Glutamatergic neuron (in vitro differentiated cells): Measurements from ENCODE around the gene NTHL1. TPM values are rescaled to one million over a fixed set of nuclear protein-coding genes. Genes with fewer than 3 reads are reported as not detected.

ENCODE experiments used
- DNase-seq: peaks from one replicate; pipeline ENCODE4 v3.0.0; 2022
- H3K27ac Mint-ChIP-seq: one replicate; pipeline ENCODE4 v1.8.0; 2020; ENCODE audit warnings: mild to moderate bottlenecking, mixed read lengths, inconsistent platforms; ENCODE audit not compliant: unreplicated experiment
- H3K27me3 Mint-ChIP-seq: one replicate; pipeline ENCODE4 v1.8.0; 2020; ENCODE audit warnings: mild to moderate bottlenecking, moderate library complexity, mixed read lengths, inconsistent platforms; ENCODE audit not compliant: unreplicated experiment
- H3K36me3 Mint-ChIP-seq: one replicate; pipeline ENCODE4 v1.8.0; 2020; ENCODE audit warnings: mild to moderate bottlenecking, mixed read lengths, inconsistent platforms; ENCODE audit not compliant: unreplicated experiment
- H3K4me1 Mint-ChIP-seq: one replicate; pipeline ENCODE4 v1.8.0; 2020; ENCODE audit warnings: mild to moderate bottlenecking, low read depth, mixed read lengths, inconsistent platforms; ENCODE audit not compliant: unreplicated experiment
- H3K4me3 Mint-ChIP-seq: one replicate; pipeline ENCODE4 v1.8.0; 2020; ENCODE audit warnings: mild to moderate bottlenecking, mixed read lengths, inconsistent platforms; ENCODE audit not compliant: unreplicated experiment
- H3K9me3 Mint-ChIP-seq: one replicate; pipeline ENCODE4 v1.8.0; 2020; ENCODE audit warnings: mild to moderate bottlenecking, moderate library complexity, mixed read lengths, inconsistent platforms; ENCODE audit not compliant: unreplicated experiment
- total RNA-seq: library from RNA; stranded (reverse); fragmentation: NEBNext Ultra II Directional; extraction: Animal tissue kit (Norgen Biotek cat#: 25700); gene quantifications from one replicate; pipeline ENCODE4 v1.2.1, GENCODE V29; 2021; ENCODE audit not compliant: unreplicated experiment
- TF ChIP-seq, protein P1 (sequence below): fragments of 200-600 bp; sonication (generic); IDR thresholded peaks from one replicate; pipeline ENCODE4 v1.5.0; 2021; ENCODE audit not compliant: partially characterized antibody, unreplicated experiment

NTHL1 gene
- total RNA-seq, 1 donor from 2014 or later, result 194 TPM

GRCh38 chr16:2087748-2088631 lies 40.4 kb upstream of the NTHL1 start:
- Mint-ChIP-seq H3K4me3 (no peak overlapping the region), H3K4me1 (peaks cover 9% of the 10 kb centered on the region), H3K9me3 (peaks cover 14% of the 10 kb centered on the region), H3K36me3 (no peaks in the 10 kb centered on the region), H3K27ac (no peak overlapping the region), H3K27me3 (peaks cover 19% of the 10 kb centered on the region)
- TF ChIP-seq, protein P1, sequence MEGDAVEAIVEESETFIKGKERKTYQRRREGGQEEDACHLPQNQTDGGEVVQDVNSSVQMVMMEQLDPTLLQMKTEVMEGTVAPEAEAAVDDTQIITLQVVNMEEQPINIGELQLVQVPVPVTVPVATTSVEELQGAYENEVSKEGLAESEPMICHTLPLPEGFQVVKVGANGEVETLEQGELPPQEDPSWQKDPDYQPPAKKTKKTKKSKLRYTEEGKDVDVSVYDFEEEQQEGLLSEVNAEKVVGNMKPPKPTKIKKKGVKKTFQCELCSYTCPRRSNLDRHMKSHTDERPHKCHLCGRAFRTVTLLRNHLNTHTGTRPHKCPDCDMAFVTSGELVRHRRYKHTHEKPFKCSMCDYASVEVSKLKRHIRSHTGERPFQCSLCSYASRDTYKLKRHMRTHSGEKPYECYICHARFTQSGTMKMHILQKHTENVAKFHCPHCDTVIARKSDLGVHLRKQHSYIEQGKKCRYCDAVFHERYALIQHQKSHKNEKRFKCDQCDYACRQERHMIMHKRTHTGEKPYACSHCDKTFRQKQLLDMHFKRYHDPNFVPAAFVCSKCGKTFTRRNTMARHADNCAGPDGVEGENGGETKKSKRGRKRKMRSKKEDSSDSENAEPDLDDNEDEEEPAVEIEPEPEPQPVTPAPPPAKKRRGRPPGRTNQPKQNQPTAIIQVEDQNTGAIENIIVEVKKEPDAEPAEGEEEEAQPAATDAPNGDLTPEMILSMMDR, result no peak
- DNase-seq, result no peak

DNA sequence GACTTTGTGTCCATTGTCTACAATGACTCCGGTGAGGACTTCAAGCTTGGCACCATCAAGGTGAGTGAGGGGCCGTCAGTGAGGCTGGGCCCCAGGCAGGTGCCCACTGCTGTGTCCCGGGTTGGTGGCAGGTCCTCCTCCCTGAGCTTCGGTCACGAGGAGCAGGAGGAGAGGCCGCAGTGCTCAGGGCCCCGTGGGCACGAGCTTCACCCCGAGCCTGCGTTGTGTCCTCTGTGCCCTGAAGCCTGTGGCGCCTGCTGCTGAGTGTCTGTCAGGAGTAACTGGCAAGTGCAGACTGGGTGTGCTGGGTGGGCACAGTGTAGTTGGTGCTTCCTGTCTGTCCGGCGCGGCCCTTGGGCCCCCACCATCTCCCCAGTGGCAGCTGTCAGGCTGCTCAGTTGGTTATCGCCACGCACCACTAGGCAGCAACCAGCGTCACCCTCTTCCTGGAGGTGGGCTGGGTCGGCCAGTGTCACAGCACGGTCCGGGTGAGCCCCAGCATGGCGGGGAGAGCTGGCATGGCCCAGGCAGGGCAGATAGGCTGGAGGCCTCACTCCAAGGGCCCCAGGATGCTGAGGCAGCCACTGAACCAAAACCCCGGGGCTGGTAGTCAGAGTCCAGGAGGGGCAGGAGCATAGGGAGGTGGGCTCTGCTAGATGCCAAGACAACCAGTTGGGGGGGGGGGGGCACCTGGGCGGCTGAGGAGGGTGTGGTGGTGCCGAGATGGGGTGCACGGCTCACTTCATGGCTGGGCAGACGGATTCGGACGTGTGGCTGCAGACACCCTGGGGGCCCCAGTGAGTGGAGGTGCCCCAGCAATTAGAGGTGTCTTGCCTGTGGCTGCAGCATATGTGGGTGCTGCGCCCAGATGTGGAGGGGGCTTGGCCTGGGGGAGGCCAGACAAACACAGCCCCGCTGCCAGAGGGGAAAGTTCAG lies 39.4 kb upstream of the NTHL1 start:
- Mint-ChIP-seq H3K27me3 (peaks cover 18% of the 10 kb centered on the region), H3K9me3 (peaks cover 14% of the 10 kb centered on the region), H3K4me3 (no peak overlapping the region), H3K4me1 (peaks cover 9% of the 10 kb centered on the region), H3K27ac (no peak overlapping the region), H3K36me3 (no peaks in the 10 kb centered on the region)
- DNase-seq, result no peak
- TF ChIP-seq, protein P1, result no peak

DNA sequence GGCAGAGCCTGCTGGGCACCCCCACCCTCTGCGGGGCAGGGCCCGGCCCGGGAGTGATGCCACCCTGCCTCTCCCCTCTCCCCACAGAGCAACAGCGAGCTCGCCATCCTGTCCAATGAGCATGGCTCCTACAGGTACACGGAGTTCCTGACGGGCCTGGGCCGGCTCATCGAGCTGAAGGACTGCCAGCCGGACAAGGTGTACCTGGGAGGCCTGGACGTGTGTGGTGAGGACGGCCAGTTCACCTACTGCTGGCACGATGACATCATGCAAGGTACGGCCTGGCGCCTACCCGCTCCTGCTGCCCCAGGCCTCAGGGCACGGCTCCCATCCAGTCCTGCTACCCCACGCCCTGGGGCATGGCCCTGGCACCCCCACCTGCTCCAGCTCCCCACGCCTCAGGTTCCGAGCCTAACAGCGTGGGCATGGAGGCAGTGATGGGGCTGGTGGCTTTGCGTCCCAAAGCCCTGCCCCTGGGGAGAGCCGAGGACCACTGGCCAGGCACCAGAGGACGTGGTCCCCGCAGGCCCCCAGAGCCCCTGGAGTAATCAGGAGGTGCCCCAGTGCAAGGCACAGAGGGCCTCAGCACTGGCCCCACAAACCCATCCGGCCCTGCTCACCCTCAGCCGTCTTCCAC lies 38.6 kb upstream of the NTHL1 start:
- no peak overlapping the region for H3K4me3 Mint-ChIP-seq
- no peak for DNase-seq
- H3K36me3 Mint-ChIP-seq, result no peaks in the 10 kb centered on the region
- TF ChIP-seq, protein P1, result no peak
- peaks cover 15% of the 10 kb centered on the region for H3K27me3 Mint-ChIP-seq
- H3K9me3 Mint-ChIP-seq, result peaks cover 14% of the 10 kb centered on the region
- no peak overlapping the region for H3K27ac Mint-ChIP-seq
- peaks cover 9% of the 10 kb centered on the region for H3K4me1 Mint-ChIP-seq

DNA sequence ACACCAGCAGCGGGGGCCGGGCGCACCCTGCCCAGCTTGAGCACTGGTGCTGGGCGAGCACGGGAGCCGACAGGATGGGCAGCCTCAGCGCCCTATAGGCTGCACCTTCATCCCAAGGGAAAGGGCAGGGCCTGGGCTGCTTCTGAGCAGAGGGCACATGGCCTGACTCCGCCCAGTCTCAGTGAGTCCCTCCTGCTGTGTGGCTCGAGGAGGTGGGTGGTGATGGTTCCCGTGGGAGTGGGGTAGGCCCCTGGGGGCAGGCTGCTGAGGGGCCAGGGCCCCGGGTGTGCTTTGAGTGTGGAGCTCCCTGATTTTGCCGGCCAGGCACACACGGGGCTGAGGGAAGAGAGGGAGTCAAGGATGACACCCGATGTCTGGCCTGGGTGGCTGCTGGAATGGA lies 38.0 kb upstream of the NTHL1 start:
- Mint-ChIP-seq H3K36me3 (no peaks in the 10 kb centered on the region), H3K4me3 (no peak overlapping the region), H3K27ac (no peak overlapping the region), H3K4me1 (peaks cover 9% of the 10 kb centered on the region), H3K27me3 (peaks cover 15% of the 10 kb centered on the region), H3K9me3 (peaks cover 14% of the 10 kb centered on the region)
- DNase-seq, result no peak
- TF ChIP-seq, protein P1, result no peak
